Activated CD8-positive, alpha-beta memory T cell treated with anti-CD3 and anti-CD28 coated beads for 1 hour (primary cell): ENCODE data around the gene HIF3A.
"Not testable (repeated sequence)": the region's sequence is repeated elsewhere in the genome, so short reads cannot be mapped to it uniquely, and the experiment has no call there.

Experiments
- DNase-seq, 2 donors: peaks; one replicate each; pipeline ENCODE4 v3.0.0-alpha.2; 2020; ENCODE audit warnings: low read depth in 1 of 2; ENCODE audit errors: extremely low read depth in 1 of 2

Gene HIF3A

GRCh38 chr19:46356149-46357055 is 59.6 kb downstream of the HIF3A start:
- DNase-seq = no peak

GRCh38 chr19:46357846-46358583 is 61.2 kb downstream of the HIF3A start:
- DNase-seq = no peak

GRCh38 chr19:46361915-46362314 is 65.1 kb downstream of the HIF3A start:
- DNase-seq = no peak

GRCh38 chr19:46364359-46364758 is 67.5 kb downstream of the HIF3A start:
- no peak for DNase-seq

- DNase-seq = no peak
Measured at GRCh38 chr19:46365561-46365960, 68.7 kb downstream of the HIF3A start.

GRCh38 chr19:46366620-46367292 is 69.9 kb downstream of the HIF3A start:
- no peak for DNase-seq

GRCh38 chr19:46367426-46367825 is 70.6 kb downstream of the HIF3A start:
- no peak for DNase-seq

GRCh38 chr19:46368116-46368515 is 71.3 kb downstream of the HIF3A start:
- no peak for DNase-seq

GRCh38 chr19:46369817-46370216 is 73.0 kb downstream of the HIF3A start:
- DNase-seq = no peak

GRCh38 chr19:46371371-46371901 is 74.6 kb downstream of the HIF3A start:
- DNase-seq = no peak

- DNase-seq = no peak
Measured at GRCh38 chr19:46372901-46373490, 76.2 kb downstream of the HIF3A start.

GRCh38 chr19:46373491-46374359 is 76.9 kb downstream of the HIF3A start:
- DNase-seq = no peak

GRCh38 chr19:46374536-46375475 is 78.0 kb downstream of the HIF3A start:
- no peak for DNase-seq

GRCh38 chr19:46375476-46376067 is 78.7 kb downstream of the HIF3A start:
- not testable (repeated sequence) for DNase-seq

- no peak for DNase-seq
Measured at GRCh38 chr19:46376241-46377153, 79.7 kb downstream of the HIF3A start.

GRCh38 chr19:46378268-46378667 is 81.4 kb downstream of the HIF3A start:
- no peak for DNase-seq

- DNase-seq = no peak
Measured at GRCh38 chr19:46380690-46381089, 83.8 kb downstream of the HIF3A start.
